ENCODE data around the gene EGLN3. TPM values are rescaled to one million over a fixed set of nuclear protein-coding genes. Genes with fewer than 3 reads are reported as not detected.
A peak's percentile ranks its signal among the peaks of the same experiment; 100 is the strongest.

EGLN3 gene
- total and polyA plus RNA-seq, 10 of the 15 experiments (the other 5 are each of a cell fraction or from before 2014, with no cell fraction given), result 0.42 to 8.1 (median 2.0) TPM

DNA sequence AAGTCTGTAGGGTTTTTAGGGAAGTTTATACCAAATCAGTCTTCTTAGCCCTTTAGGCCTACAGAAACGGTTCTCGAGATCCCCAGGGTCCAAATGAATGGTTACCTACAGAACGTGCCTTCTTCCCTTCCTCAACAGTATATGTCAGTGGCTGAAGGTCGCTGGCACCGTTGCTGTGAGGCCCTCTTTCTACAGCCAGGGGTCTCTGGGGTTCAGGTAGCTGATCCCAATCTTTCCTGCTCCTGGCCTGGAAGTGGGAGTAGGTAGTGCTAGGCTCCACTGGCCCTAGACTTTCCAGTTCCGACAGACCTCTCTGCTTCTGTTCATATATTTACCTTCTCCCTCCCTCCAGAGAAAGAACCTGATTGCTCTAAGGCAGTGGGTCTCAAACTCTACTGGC lies 6.4 kb upstream of the EGLN3 start (continued):
- TF ChIP-seq, protein P1, sequence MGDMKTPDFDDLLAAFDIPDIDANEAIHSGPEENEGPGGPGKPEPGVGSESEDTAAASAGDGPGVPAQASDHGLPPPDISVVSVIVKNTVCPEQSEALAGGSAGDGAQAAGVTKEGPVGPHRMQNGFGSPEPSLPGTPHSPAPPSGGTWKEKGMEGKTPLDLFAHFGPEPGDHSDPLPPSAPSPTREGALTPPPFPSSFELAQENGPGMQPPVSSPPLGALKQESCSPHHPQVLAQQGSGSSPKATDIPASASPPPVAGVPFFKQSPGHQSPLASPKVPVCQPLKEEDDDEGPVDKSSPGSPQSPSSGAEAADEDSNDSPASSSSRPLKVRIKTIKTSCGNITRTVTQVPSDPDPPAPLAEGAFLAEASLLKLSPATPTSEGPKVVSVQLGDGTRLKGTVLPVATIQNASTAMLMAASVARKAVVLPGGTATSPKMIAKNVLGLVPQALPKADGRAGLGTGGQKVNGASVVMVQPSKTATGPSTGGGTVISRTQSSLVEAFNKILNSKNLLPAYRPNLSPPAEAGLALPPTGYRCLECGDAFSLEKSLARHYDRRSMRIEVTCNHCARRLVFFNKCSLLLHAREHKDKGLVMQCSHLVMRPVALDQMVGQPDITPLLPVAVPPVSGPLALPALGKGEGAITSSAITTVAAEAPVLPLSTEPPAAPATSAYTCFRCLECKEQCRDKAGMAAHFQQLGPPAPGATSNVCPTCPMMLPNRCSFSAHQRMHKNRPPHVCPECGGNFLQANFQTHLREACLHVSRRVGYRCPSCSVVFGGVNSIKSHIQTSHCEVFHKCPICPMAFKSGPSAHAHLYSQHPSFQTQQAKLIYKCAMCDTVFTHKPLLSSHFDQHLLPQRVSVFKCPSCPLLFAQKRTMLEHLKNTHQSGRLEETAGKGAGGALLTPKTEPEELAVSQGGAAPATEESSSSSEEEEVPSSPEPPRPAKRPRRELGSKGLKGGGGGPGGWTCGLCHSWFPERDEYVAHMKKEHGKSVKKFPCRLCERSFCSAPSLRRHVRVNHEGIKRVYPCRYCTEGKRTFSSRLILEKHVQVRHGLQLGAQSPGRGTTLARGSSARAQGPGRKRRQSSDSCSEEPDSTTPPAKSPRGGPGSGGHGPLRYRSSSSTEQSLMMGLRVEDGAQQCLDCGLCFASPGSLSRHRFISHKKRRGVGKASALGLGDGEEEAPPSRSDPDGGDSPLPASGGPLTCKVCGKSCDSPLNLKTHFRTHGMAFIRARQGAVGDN (IDR thresholded peaks at IDR 0.05), result no peak
- TF ChIP-seq CBX3 (IDR thresholded peaks at IDR 0.05; ENCODE audit: borderline replicate concordance, low read depth) (no peak), TCF7 (IDR thresholded peaks at IDR 0.05; ENCODE audit: borderline replicate concordance) (no peak)

DNA sequence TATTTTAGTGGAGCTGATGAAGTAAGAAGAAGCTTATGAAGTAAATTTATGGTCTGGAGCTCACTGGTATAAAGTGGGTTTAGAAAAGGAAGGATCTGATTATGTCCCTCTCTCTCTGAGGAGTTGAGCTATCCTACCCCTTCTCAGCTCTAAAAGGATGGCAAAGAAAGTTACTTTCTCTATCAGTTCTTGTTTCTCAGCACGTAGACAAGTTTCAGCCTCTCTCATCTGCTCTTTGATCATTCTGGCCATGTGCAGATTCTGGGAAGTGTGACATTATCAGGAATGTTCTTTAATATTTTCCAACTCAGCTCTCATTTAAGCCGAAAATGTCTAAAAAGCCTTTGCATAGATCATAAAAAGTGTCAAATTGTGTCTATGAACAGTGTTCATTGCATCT lies 5.8 kb upstream of the EGLN3 start:
- peak overlapping the region; percentile 33; the same call in 1 of the 2 replicates for H2AFZ ChIP-seq (ENCODE audit: control insufficient read depth, low read depth, low read length)
- H3K36me3 ChIP-seq (ENCODE audit: control insufficient read depth in 2 of 2, insufficient read depth in 2 of 2, low read length in 1 of 2), result no peaks in the 10 kb centered on the region
- 15% methylated on average over 2 of the region's 2 CpGs for WGBS (ENCODE audit: insufficient coverage, insufficient replicate concordance, low lambda C conversion rate, missing lambda C conversion rate)
- H3K4me1 ChIP-seq (ENCODE audit: control insufficient read depth, insufficient read depth, low read length), result peaks cover 15% of the 10 kb centered on the region
- ChIA-PET RAD21 (ENCODE audit: unreplicated experiment) (interaction anchor here (0.7 to 3.8 kb wide), 15 partner anchors 10 to 270 kb away, joined by 3 to 35 read pairs (median 4); no protein-coding TSS in a partner anchor), SMC1A (ENCODE audit: uncharacterized antibody, unreplicated experiment) (interaction anchor here (0.7 to 4.8 kb wide), 18 partner anchors 9 to 141 kb away, joined by 3 to 31 read pairs (median 4); no protein-coding TSS in a partner anchor), CTCF (interaction anchor here (0.7 to 4.2 kb wide), 10 partner anchors 10 to 141 kb away, joined by 3 to 31 read pairs (median 4); no protein-coding TSS in a partner anchor), POLR2A (interaction anchor here (0.6 to 4.1 kb wide), 8 partner anchors 8 to 124 kb away, joined by 3 to 22 read pairs (median 4); no protein-coding TSS in a partner anchor)
- peak; percentile 35 for FAIRE-seq
- BruUV-seq (replicated peaks), result no TSS peak
- no peak overlapping the region for H3K9ac ChIP-seq (ENCODE audit: control insufficient read depth, insufficient read depth, low read length)
- in situ Hi-C loops (cut with MboI) (no loop called here), intact Hi-C loops (cut with micrococcal nuclease; ENCODE audit: unreplicated experiment) (loop anchor here (10.0 kb wide), 1 partner anchor 112 kb away; no protein-coding TSS in a partner anchor)
- H3K4me3 ChIP-seq, result no peak overlapping the region
- 0 out of 4 replicates have a peak, but pooled peaks cover 0 to 5% of the 10 kb centered on the region in 2 experiments for H3K27me3 ChIP-seq (replicated peaks in 1 of 2; ENCODE audit: control insufficient read depth in 2 of 2, insufficient read depth in 2 of 2, low read length in 1 of 2)
- ATAC-seq, result peak; percentile 56
- H4K20me1 ChIP-seq (ENCODE audit: control insufficient read depth, insufficient read depth), result no peaks in the 10 kb centered on the region
- H3K27ac ChIP-seq (ENCODE audit: control insufficient read depth, insufficient read depth), result no peak overlapping the region
- no peaks in the 10 kb centered on the region for H3K79me2 ChIP-seq (ENCODE audit: control insufficient read depth, insufficient read depth, low read length)
- no peaks in the 10 kb centered on the region; the same call in 2 of the 3 replicates for H3K9me3 ChIP-seq (replicated peaks; ENCODE audit: control insufficient read depth, insufficient read depth, low read length)
- H3K4me2 ChIP-seq (ENCODE audit: control insufficient read depth, insufficient read depth), result no peak overlapping the region
- peak; percentile 37 for DNase-seq (ENCODE audit: low read depth, low spot score)
- no peak for TF ChIP-seq CBX3 (IDR thresholded peaks at IDR 0.05; ENCODE audit: borderline replicate concordance, low read depth)
- no peak for TF ChIP-seq SREBF1 (IDR thresholded peaks at IDR 0.05; ENCODE audit: low read length)
- TF ChIP-seq IKZF1 (conservative IDR thresholded peaks at IDR 0.05), result peak; percentile 31; the same call in 1 of the 2 replicates
- TF ChIP-seq SMAD1 (IDR thresholded peaks at IDR 0.05; ENCODE audit: low read depth, partially characterized antibody), result no peak
- TF ChIP-seq NFIC (IDR thresholded peaks at IDR 0.05; ENCODE audit: low read depth, low read length), result no peak
- peak; percentile 69 to 77 for TF ChIP-seq IKZF2 (IDR thresholded peaks at IDR 0.05)
- TF ChIP-seq, protein P2, sequence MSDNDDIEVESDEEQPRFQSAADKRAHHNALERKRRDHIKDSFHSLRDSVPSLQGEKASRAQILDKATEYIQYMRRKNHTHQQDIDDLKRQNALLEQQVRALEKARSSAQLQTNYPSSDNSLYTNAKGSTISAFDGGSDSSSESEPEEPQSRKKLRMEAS (IDR thresholded peaks at IDR 0.05; ENCODE audit: low read depth, low read length), result no peak
- no peak for TF ChIP-seq HDAC6 (IDR thresholded peaks at IDR 0.05; ENCODE audit: unreplicated experiment)
- TF ChIP-seq, protein P3, sequence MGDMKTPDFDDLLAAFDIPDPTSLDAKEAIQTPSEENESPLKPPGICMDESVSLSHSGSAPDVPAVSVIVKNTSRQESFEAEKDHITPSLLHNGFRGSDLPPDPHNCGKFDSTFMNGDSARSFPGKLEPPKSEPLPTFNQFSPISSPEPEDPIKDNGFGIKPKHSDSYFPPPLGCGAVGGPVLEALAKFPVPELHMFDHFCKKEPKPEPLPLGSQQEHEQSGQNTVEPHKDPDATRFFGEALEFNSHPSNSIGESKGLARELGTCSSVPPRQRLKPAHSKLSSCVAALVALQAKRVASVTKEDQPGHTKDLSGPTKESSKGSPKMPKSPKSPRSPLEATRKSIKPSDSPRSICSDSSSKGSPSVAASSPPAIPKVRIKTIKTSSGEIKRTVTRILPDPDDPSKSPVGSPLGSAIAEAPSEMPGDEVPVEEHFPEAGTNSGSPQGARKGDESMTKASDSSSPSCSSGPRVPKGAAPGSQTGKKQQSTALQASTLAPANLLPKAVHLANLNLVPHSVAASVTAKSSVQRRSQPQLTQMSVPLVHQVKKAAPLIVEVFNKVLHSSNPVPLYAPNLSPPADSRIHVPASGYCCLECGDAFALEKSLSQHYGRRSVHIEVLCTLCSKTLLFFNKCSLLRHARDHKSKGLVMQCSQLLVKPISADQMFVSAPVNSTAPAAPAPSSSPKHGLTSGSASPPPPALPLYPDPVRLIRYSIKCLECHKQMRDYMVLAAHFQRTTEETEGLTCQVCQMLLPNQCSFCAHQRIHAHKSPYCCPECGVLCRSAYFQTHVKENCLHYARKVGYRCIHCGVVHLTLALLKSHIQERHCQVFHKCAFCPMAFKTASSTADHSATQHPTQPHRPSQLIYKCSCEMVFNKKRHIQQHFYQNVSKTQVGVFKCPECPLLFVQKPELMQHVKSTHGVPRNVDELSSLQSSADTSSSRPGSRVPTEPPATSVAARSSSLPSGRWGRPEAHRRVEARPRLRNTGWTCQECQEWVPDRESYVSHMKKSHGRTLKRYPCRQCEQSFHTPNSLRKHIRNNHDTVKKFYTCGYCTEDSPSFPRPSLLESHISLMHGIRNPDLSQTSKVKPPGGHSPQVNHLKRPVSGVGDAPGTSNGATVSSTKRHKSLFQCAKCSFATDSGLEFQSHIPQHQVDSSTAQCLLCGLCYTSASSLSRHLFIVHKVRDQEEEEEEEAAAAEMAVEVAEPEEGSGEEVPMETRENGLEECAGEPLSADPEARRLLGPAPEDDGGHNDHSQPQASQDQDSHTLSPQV (IDR thresholded peaks at IDR 0.05), result no peak
- TF ChIP-seq SMARCA5 (IDR thresholded peaks at IDR 0.05), result no peak
- TF ChIP-seq NRF1 (conservative IDR thresholded peaks at IDR 0.05; ENCODE audit: low read depth, low read length), result no peak

All from GM12878 (cell line).